ENCODE measurements around the gene ANGEL2. TPM values are rescaled to one million over a fixed set of nuclear protein-coding genes. Genes with fewer than 3 reads are reported as not detected.
"Not testable (repeated sequence)": the region's sequence is repeated elsewhere in the genome, so short reads cannot be mapped to it uniquely, and the experiment has no call there.

ANGEL2 gene
- total RNA-seq, 2 donors from 2014 or later, result 19.0 to 20.6 TPM

DNA sequence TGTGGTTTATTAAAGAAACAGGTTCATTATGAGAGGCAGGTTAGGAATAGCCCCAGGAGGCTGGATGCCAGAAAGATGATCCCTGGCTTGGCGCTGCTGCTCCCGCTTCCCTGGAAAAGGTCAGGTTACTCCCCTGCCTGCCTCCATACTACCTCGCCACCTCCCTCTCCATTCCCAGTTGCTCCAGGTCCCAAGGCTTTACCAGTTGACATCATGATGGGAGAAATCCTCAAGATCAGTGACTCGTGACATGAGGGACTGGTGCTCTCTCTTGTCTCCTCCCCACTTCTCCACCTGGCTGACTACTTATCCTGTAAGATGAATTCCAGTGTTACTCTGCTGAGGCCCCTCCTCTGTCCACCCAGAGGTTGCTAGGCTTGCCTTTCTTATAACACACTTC lies 45.6 kb downstream of the ANGEL2 start:
- Histone ChIP-seq H3K27me3 (no peaks in the 10 kb centered on the region), H3K27ac (no peak overlapping the region), H3K36me3 (no peaks in the 10 kb centered on the region), H3K9me3 (no peaks in the 10 kb centered on the region), H3K4me1 (no peaks in the 10 kb centered on the region), H3K9ac (ENCODE audit: low read depth in 2 of 2, low read length in 2 of 2) (no peak overlapping the region), H3K4me3 (no peak overlapping the region)
- intact Hi-C loops (cut with DNase I), result no loop called here
- TF ChIP-seq, protein P1, sequence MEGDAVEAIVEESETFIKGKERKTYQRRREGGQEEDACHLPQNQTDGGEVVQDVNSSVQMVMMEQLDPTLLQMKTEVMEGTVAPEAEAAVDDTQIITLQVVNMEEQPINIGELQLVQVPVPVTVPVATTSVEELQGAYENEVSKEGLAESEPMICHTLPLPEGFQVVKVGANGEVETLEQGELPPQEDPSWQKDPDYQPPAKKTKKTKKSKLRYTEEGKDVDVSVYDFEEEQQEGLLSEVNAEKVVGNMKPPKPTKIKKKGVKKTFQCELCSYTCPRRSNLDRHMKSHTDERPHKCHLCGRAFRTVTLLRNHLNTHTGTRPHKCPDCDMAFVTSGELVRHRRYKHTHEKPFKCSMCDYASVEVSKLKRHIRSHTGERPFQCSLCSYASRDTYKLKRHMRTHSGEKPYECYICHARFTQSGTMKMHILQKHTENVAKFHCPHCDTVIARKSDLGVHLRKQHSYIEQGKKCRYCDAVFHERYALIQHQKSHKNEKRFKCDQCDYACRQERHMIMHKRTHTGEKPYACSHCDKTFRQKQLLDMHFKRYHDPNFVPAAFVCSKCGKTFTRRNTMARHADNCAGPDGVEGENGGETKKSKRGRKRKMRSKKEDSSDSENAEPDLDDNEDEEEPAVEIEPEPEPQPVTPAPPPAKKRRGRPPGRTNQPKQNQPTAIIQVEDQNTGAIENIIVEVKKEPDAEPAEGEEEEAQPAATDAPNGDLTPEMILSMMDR (IDR thresholded peaks at IDR 0.05), result no peak
- DNase-seq, result no peak

DNA sequence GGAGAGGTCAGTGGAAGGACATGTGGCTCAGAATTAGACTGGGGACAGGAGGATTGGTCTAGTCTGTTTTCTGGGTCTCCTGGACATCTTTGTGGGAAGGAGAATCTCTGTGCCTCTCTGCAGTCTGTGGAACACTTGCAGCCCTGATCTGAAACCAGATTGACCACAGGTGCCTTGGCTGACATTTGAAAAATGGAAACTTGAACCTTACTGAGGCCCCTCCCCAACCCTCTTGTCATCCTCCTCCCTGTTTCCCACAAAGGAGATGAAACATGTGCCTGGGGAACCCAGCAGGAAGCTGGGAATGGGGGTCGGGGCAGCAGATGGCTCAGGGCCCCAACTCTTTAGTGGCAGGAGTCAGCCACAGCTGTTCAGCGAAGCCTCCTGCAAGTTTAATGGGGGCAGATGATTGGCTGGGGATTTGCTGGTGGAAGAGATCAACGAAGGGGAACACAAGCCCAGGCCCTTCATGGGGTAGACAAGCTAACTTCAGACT lies 47.3 kb downstream of the ANGEL2 start:
- Histone ChIP-seq H3K4me1 (no peaks in the 10 kb centered on the region), H3K27me3 (no peaks in the 10 kb centered on the region), H3K9ac (ENCODE audit: low read depth in 2 of 2, low read length in 2 of 2) (no peak overlapping the region), H3K9me3 (no peaks in the 10 kb centered on the region), H3K4me3 (no peak overlapping the region), H3K27ac (no peak overlapping the region), H3K36me3 (no peaks in the 10 kb centered on the region)
- no peak for DNase-seq
- TF ChIP-seq, protein P1 (IDR thresholded peaks at IDR 0.05), result no peak
- intact Hi-C loops (cut with DNase I), result no loop called here

GRCh38 chr1:212967801-212968200 lies 47.9 kb downstream of the ANGEL2 start:
- Histone ChIP-seq H3K27ac (no peak overlapping the region), H3K9me3 (no peaks in the 10 kb centered on the region), H3K4me3 (no peak overlapping the region), H3K27me3 (no peaks in the 10 kb centered on the region), H3K36me3 (no peaks in the 10 kb centered on the region), H3K4me1 (no peaks in the 10 kb centered on the region), H3K9ac (ENCODE audit: low read depth in 2 of 2, low read length in 2 of 2) (no peak overlapping the region)
- TF ChIP-seq, protein P1 (IDR thresholded peaks at IDR 0.05), result peak; percentile 26
- intact Hi-C loops (cut with DNase I), result no loop called here
- DNase-seq, result no peak

GRCh38 chr1:212966616-212967015 lies 49.1 kb downstream of the ANGEL2 start:
- Histone ChIP-seq H3K27me3 (no peaks in the 10 kb centered on the region), H3K4me3 (no peak overlapping the region), H3K4me1 (no peaks in the 10 kb centered on the region), H3K27ac (no peak overlapping the region), H3K9ac (ENCODE audit: low read depth in 2 of 2, low read length in 2 of 2) (no peak overlapping the region), H3K36me3 (no peaks in the 10 kb centered on the region), H3K9me3 (no peaks in the 10 kb centered on the region)
- no peak for DNase-seq
- intact Hi-C loops (cut with DNase I), result no loop called here
- TF ChIP-seq, protein P1 (IDR thresholded peaks at IDR 0.05), result no peak

DNA sequence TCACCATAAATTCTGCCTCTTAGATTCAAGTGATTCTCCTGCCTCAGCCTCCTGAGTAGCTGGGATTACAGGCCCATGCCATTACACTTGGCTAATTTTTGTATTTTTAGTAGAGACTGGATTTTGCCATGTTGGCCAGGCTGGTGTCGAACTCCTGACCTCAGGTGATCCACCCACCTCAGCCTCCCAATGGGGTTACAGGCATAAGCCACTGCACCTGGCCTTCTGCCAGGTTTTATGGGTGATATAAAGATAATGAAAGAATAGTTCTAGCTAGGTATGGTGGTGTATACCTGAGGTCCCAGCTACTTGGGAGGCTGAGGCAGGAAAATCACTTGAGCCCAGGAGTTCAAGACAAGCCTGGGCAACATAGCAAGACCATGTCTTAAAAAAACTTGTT lies 50.7 kb downstream of the ANGEL2 start:
- DNase-seq, result peak; percentile 24
- not testable (repeated sequence) for H3K27ac ChIP-seq

DNA sequence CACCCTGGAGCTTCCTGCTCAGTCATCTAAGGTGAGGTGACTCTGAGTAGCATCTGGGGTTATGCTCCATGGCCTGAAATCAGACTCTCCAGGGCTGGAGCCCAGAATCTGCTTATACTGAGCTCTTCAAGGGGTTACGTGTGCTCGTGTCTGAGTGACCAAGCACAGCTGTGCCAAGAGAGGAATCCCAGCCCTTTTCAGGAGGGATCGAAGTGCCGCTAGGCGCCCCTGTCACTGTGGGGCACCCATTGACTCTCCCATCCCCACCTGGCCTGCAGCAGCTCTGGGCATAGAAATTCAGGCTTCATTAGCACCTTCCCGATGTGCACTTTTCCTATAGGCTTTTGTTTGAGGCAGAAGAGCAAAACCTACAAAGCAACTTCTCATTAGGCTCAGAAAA lies 51.6 kb downstream of the ANGEL2 start:
- H3K27me3 ChIP-seq, result no peaks in the 10 kb centered on the region
- TF ChIP-seq, protein P1 (IDR thresholded peaks at IDR 0.05), result no peak
- no peaks in the 10 kb centered on the region for H3K4me1 ChIP-seq
- no peak overlapping the region for H3K27ac ChIP-seq
- no peak overlapping the region for H3K4me3 ChIP-seq
- no peak overlapping the region for H3K9ac ChIP-seq (ENCODE audit: low read depth in 2 of 2, low read length in 2 of 2)
- intact Hi-C loops (cut with DNase I), result no loop called here
- no peaks in the 10 kb centered on the region for H3K36me3 ChIP-seq
- no peaks in the 10 kb centered on the region for H3K9me3 ChIP-seq
- no peak for DNase-seq

More for the DNA sequence above, 50.7 kb downstream of the ANGEL2 start:
- H3K9me3 ChIP-seq; H3K4me1 ChIP-seq; H3K9ac ChIP-seq (ENCODE audit: low read depth in 2 of 2, low read length in 2 of 2); H3K4me3 ChIP-seq; H3K27me3 ChIP-seq; intact Hi-C loops (cut with DNase I); H3K36me3 ChIP-seq: not testable (repeated sequence)
